Measurements from ENCODE around the gene TNFSF10.

- TF ChIP-seq, protein P1, sequence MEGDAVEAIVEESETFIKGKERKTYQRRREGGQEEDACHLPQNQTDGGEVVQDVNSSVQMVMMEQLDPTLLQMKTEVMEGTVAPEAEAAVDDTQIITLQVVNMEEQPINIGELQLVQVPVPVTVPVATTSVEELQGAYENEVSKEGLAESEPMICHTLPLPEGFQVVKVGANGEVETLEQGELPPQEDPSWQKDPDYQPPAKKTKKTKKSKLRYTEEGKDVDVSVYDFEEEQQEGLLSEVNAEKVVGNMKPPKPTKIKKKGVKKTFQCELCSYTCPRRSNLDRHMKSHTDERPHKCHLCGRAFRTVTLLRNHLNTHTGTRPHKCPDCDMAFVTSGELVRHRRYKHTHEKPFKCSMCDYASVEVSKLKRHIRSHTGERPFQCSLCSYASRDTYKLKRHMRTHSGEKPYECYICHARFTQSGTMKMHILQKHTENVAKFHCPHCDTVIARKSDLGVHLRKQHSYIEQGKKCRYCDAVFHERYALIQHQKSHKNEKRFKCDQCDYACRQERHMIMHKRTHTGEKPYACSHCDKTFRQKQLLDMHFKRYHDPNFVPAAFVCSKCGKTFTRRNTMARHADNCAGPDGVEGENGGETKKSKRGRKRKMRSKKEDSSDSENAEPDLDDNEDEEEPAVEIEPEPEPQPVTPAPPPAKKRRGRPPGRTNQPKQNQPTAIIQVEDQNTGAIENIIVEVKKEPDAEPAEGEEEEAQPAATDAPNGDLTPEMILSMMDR (IDR thresholded peaks at IDR 0.05), result no peak
- TF ChIP-seq POLR2A (IDR thresholded peaks at IDR 0.05), result no peak
These were observed 1.4 kb upstream of the TNFSF10 start for GRCh38 chr3:172524611-172525010.
